ENCODE measurements around the gene RFPL2.
A peak's percentile ranks its signal among the peaks of the same experiment; 100 is the strongest.
"Not testable (repeated sequence)": the region's sequence is repeated elsewhere in the genome, so short reads cannot be mapped to it uniquely, and the experiment has no call there.

Gene RFPL2

GRCh38 chr22:32205974-32206773 is 1.3 kb upstream of the RFPL2 start:
- no peak for DNase-seq

GRCh38 chr22:32204040-32204855 is 625 bp downstream of the RFPL2 start:
- DNase-seq, result no peak

GRCh38 chr22:32203181-32204039 is 1.5 kb downstream of the RFPL2 start:
- peak; percentile 43 for DNase-seq

GRCh38 chr22:32202539-32203180 is 2.2 kb downstream of the RFPL2 start:
- DNase-seq, result no peak

- DNase-seq, result no peak
These were observed 2.7 kb downstream of the RFPL2 start for GRCh38 chr22:32202161-32202538.

GRCh38 chr22:32200752-32201151 is 4.1 kb downstream of the RFPL2 start:
- DNase-seq, result no peak

- DNase-seq, result no peak
These were observed 4.9 kb downstream of the RFPL2 start for GRCh38 chr22:32199961-32200360.

GRCh38 chr22:32199341-32199740 is 5.5 kb downstream of the RFPL2 start:
- no peak for DNase-seq

- DNase-seq, result not testable (repeated sequence)
These were observed 7.2 kb downstream of the RFPL2 start for GRCh38 chr22:32197553-32198226.

- not testable (repeated sequence) for DNase-seq
These were observed 9.0 kb downstream of the RFPL2 start for GRCh38 chr22:32195900-32196299.

- DNase-seq, result not testable (repeated sequence)
These were observed 11.5 kb downstream of the RFPL2 start for GRCh38 chr22:32193346-32193745.

GRCh38 chr22:32191021-32191420 is 13.9 kb downstream of the RFPL2 start:
- DNase-seq, result not testable (repeated sequence)

GRCh38 chr22:32185821-32186220 is 19.1 kb downstream of the RFPL2 start:
- DNase-seq, result no peak

- no peak for DNase-seq
These were observed 21.2 kb downstream of the RFPL2 start for GRCh38 chr22:32183625-32184024.

- DNase-seq, result no peak
These were observed 23.8 kb downstream of the RFPL2 start for GRCh38 chr22:32181043-32181442.

GRCh38 chr22:32177221-32177765 is 27.6 kb downstream of the RFPL2 start:
- DNase-seq, result no peak

GRCh38 chr22:32175683-32176644 is 28.9 kb downstream of the RFPL2 start:
- DNase-seq, result no peak

GRCh38 chr22:32175115-32175514 is 29.8 kb downstream of the RFPL2 start:
- DNase-seq, result no peak

- DNase-seq, result no peak
These were observed 39.2 kb downstream of the RFPL2 start for GRCh38 chr22:32165681-32166080.

GRCh38 chr22:32164075-32164860 is 40.6 kb downstream of the RFPL2 start:
- DNase-seq, result no peak
